ENCODE data around the gene FUT1. TPM values are rescaled to one million over a fixed set of nuclear protein-coding genes. Genes with fewer than 3 reads are reported as not detected.

Gene FUT1
- total RNA-seq: under 0.01 TPM in 2 replicates

DNA sequence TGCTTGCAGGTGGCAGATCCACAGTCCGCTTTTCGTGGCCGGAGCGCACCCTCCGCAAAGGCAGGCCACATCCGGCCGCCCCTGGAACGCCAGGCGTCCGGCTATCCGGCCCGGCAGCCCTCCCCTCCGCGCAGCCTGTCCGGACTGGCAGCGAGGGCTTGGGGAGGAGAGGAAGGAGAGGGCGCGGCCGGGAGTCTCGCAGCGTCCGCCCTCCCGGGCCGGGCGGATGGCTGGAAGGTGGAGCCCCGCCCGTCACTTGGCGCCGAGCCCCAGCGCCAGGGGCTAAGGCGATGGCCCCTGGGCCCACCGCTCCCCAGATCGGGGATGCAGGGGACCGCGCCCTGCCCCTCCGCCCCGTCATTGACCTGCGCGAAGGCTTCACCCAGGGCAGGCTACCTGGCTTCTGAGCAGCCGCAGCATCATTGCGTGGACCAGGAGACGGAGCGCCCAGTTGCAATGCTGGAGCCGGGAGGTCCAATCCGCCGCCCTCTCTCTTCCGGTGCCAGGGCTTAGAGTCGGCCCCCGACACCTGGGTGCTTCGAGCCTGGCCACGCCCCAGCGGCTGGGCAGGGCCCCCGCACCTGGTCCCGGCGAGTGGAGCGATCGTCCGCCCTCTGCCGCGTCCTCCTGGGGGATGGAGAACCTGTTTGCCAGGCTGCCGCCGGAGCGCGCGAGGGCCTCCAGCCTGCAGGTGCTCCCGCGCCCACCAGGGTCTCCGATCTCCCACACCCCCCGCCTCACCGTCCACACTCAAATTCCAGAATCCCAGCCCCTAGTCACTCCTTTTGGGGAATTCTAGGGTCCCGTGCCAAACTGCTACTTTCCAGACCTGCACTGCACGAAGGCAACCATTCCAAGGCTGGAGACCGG lies at the start of gene FUT1:
FUT1 (minus strand) TSS at position 146 of the 870 bp plus-strand sequence. CDS start 1,360 bp downstream, outside the sequence.

GRCh38 chr19:48755084-48755641 lies 2.7 kb upstream of the FUT1 start, which contains the start of gene FGF21:
TSS of gene FGF21 (plus strand) at chr19:48755524. CDS start at chr19:48756237, 713 bp downstream.

DNA sequence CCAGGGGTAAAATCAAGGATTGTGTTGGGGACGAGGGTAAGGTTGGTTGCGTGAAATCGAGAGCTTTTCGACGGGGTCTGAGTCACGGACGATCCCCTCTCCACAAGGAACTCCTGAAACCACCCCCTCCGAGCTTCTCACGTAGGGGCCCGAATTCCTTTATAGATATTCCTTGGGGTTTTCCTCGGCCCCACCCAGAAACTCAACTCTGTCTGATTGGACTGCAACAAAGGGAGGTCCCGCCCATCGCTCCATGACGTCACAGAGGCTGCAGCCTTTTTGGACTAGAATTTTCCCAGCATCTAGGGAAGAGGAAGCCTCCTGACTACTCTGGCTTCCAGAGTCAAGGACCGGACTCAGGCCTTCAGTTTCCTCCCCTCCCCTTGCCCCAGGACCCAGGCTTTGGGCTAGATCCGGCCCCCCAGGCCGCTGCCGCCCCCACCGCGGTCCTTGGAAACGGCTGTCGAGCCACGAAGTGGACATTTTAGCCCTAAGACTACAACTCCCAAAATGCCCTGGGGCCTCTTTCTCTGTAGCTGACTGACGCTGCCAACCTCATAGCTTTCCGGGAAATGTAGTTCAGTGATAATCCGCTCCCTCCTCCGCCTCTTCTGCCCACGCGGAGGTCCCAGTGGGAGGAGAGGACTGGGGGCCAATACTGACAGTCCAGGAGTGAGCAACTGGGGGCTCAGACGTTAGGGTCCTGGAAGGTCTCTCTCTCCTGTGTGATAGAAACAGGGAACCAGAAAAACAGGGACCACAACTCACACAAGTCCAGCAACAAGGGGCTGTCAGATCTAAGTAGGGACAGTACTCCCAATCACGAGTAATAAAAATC lies 5.5 kb downstream of the FUT1 start, which contains the start of gene IZUMO1:
IZUMO1 (minus strand) TSS at position 172 of the 838 bp plus-strand sequence. CDS start 1,050 bp downstream, outside the sequence.

DNA sequence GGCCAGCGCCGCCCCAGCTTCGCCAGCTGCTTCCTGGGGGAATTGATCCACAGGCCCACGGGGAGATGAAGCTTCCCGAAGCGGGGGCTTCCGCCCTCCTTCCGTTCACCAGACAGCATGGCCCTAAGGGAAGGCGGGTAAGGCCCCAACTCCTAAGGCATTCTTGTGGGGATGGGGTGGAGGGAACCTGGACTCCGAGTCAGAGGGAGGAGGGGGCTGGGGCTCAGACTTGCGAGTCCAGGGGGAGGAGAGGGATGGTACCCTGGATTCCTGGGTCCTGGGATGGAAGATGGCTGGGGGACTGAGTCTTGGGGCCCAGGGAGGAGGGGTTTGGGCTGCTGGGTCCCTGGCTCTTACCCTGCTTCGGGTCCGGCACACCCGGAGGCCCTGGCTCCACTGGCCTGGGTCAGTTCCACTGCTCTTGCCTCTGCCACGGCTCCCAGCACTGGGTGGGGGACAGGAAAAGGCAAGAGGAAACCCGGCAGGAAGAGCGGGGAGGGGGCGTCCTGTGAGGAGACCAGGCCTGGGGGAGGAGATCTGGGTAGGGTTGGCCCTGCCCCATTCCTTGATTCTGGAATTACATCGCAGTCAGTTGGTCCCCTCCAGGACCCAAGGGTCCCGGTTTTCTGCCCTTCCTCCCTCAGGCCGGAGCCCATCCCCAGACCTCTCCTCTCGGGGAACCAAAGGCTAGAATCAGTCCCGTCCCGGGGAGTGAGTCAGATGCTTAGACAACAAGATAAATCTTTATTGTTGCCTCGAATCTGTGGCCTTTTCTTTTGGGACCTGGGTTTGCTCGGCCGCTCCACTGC lies 12.1 kb downstream of the FUT1 start, which contains the start of gene RASIP1:
RASIP1 (minus strand) TSS at position 447 of the 809 bp plus-strand sequence; CDS start at position 119, 328 bp downstream.

DNA sequence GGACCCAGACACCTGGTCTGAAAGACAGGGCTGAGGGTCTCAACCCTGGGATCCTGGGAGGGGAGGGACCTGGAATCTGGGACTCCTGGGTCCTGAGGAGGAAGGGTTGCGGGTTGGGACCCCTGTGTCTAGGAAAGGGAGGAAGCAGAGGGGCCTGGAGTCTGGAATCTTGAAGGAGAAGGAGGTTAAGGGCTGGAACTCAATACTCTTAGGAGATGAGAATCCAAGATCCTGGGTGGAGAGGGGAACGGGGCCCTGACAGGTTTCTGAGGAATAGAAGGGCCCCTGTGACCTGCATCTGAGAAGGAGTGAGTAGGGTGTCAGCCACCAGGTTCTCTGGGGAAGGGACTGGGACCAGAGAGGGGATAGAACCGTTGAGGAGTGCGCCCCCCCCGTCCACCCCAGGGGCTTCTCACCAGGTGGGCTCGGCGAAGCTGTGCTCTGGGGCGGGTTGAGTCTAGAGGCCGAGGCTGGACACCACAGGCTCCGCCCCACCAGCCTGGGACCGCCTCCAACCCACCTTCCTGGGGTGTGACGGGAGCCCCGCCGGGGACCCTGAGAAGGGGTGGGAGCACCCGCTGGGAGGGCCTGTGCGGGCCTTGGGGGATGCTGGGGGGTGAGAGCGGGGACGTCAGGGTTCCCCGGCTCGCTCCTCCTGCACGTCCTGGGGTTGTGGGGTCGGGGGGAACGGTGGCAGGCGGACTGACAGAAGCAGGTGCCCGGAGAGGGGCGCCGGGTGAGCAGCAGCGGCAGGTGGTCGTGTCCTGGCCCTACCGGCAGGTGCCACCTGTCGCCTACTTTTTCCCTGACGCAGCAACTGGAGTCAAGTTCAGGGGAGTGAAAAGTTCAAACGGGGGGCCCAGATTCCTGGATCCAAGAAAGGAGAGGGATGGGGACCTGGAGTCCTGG lies 32.9 kb downstream of the FUT1 start, which contains the start of gene MAMSTR:
MAMSTR (minus strand) TSS at position 463 of the 909 bp plus-strand sequence. CDS start 694 bp downstream, outside the sequence.

Other genes with a start within 250 kb of the FUT1 start
- gene LMTK3, start 240.8 kb downstream of the FUT1 start, total RNA-seq: 0.15 and 0.50 TPM in 2 replicates
- not detected in 2 replicates for gene SULT2B1, start 200.5 kb downstream of the FUT1 start, total RNA-seq
- gene SPACA4, start 145.9 kb downstream of the FUT1 start, total RNA-seq: not detected in 2 replicates
- under 0.01 and 0.33 TPM in 2 replicates for gene FAM83E, start 137.6 kb downstream of the FUT1 start, total RNA-seq
- gene RPL18, start 133.5 kb downstream of the FUT1 start, total RNA-seq: 1,963 and 2,036 TPM in 2 replicates
- gene SPHK2, start 133.1 kb downstream of the FUT1 start, total RNA-seq: 13.4 and 18.0 TPM in 2 replicates
- gene DBP, start 115.3 kb downstream of the FUT1 start, total RNA-seq: 11.6 and 14.1 TPM in 2 replicates
- 1.6 and 2.8 TPM in 2 replicates for gene CA11, start 106.5 kb downstream of the FUT1 start, total RNA-seq
- under 0.01 and 0.33 TPM in 2 replicates for gene NTN5, start 79.6 kb downstream of the FUT1 start, total RNA-seq
- gene FUT2, start 56.7 kb downstream of the FUT1 start, total RNA-seq: not detected in 2 replicates
- gene MAMSTR, start 32.9 kb downstream of the FUT1 start, total RNA-seq: 1.9 and 3.8 TPM in 2 replicates
- 1.0 and 2.8 TPM in 2 replicates for gene RASIP1, start 12.0 kb downstream of the FUT1 start, total RNA-seq
- gene IZUMO1, start 5.7 kb downstream of the FUT1 start, total RNA-seq: not detected in 2 replicates
- not detected in 2 replicates for gene FGF21, start 2.9 kb upstream of the FUT1 start, total RNA-seq
- 46.4 and 51.6 TPM in 2 replicates for gene BCAT2, start 58.4 kb upstream of the FUT1 start, total RNA-seq
- gene HSD17B14, start 83.8 kb upstream of the FUT1 start, total RNA-seq: 6.0 TPM in 2 replicates
- 33.5 and 35.4 TPM in 2 replicates for gene PLEKHA4, start 116.0 kb upstream of the FUT1 start, total RNA-seq
- 70.0 and 111 TPM in 2 replicates for gene PPP1R15A, start 119.8 kb upstream of the FUT1 start, total RNA-seq
- gene TULP2, start 146.1 kb upstream of the FUT1 start, total RNA-seq: 0.44 and 1.7 TPM in 2 replicates
- gene NUCB1, start 147.7 kb upstream of the FUT1 start, total RNA-seq: 185 and 330 TPM in 2 replicates
- not detected in 2 replicates for gene DHDH, start 181.1 kb upstream of the FUT1 start, total RNA-seq
- 84.1 and 144 TPM in 2 replicates for gene BAX, start 202.2 kb upstream of the FUT1 start, total RNA-seq
- gene FTL, start 212.7 kb upstream of the FUT1 start, total RNA-seq: 3,972 and 15,717 TPM in 2 replicates
- gene GYS1, start 240.7 kb upstream of the FUT1 start, total RNA-seq: 41.5 and 53.4 TPM in 2 replicates
- 175 and 353 TPM in 2 replicates for gene RUVBL2, start 241.2 kb upstream of the FUT1 start, total RNA-seq

Data from smooth muscle cell of trachea (primary cell).